Activated T-helper 1 cell treated with Interleukin-2 at 50 U/mL for 16 hours (primary cell): Measurements from ENCODE around the gene DBH.

ENCODE experiments used
- DNase-seq: peaks from one replicate; pipeline ENCODE4 v3.0.0-alpha.2; 2020; ENCODE audit warnings: low read depth

Gene DBH

GRCh38 chr9:133701981-133702797 is 66.0 kb downstream of the DBH start:
- peak; percentile 71 for DNase-seq

- no peak for DNase-seq
These were observed 66.8 kb downstream of the DBH start for GRCh38 chr9:133702798-133703590.

GRCh38 chr9:133703591-133704399 is 67.6 kb downstream of the DBH start:
- DNase-seq: no peak

- no peak for DNase-seq
These were observed 68.6 kb downstream of the DBH start for GRCh38 chr9:133704711-133705181.

GRCh38 chr9:133705576-133705975 is 69.4 kb downstream of the DBH start:
- no peak for DNase-seq

- DNase-seq: no peak
These were observed 70.3 kb downstream of the DBH start for GRCh38 chr9:133706307-133707050.

- no peak for DNase-seq
These were observed 71.1 kb downstream of the DBH start for GRCh38 chr9:133707065-133707762.

GRCh38 chr9:133707763-133708245 is 71.6 kb downstream of the DBH start:
- DNase-seq: no peak

GRCh38 chr9:133708246-133709014 is 72.3 kb downstream of the DBH start:
- DNase-seq: no peak
